K562 (cell line): ENCODE measurements around the gene GNG14. TPM values are rescaled to one million over a fixed set of nuclear protein-coding genes. Genes with fewer than 3 reads are reported as not detected.
"Not testable (repeated sequence)": the region's sequence is repeated elsewhere in the genome, so short reads cannot be mapped to it uniquely, and the experiment has no call there.

Experiments
- ATAC-seq: fragments of 200-7000 bp; cut with Tn5 transposase; 3 replicates; pipeline ENCODE4 v1.9.1; 2020; ENCODE audit warnings: moderate library complexity
- BruUV-seq: library from RNA; stranded (reverse); fragments of 400-500 nt; replicated peaks from 2 replicates; lab custom pipeline; 2021; lab: Mats Ljungman, UMichigan
- CTCF ChIA-PET: fragments of 300-600 bp; formaldehyde crosslinking; extraction: SDS; loops from one replicate; lab custom pipeline; 2021; ENCODE audit warnings: low intra/inter-chr PET ratio; lab: Yijun Ruan, JAX
- POLR2A ChIA-PET: fragments of 300-600, 350-650 bp; sonication (Branson Sonifier 250); formaldehyde crosslinking; extraction: SDS; loops from one replicate; lab custom pipeline; 2021; ENCODE audit warnings: antibody characterized with exemption, inconsistent platforms; lab: Yijun Ruan, JAX
- DNase-seq, 4 experiments: peaks; one replicate each; pipeline versions ENCODE4 v3.0.0 to v3.0.0-alpha.2; 2011 to 2018; ENCODE audit warnings: low spot score in 3 of 4, mixed read lengths in 3 of 4; ENCODE audit errors: extremely low read depth in 1 of 4
- FAIRE-seq: peaks from 2 replicates; lab custom pipeline; 2011; peaks lifted over from hg19 to GRCh38; lab: Jason Lieb, UNC
- H2AFZ ChIP-seq: 2 replicates; pipeline ENCODE4 v1.6.0; 2011; ENCODE audit warnings: low read depth, low read length, control low read depth, inconsistent platforms
- H3K27ac ChIP-seq: fragments of 200-600 bp; 3 replicates; pipeline ENCODE4 v1.8.0; 2011; ENCODE audit warnings: low read depth, mild to moderate bottlenecking, control low read depth, inconsistent platforms, low read length, moderate library complexity, mixed read lengths; ENCODE audit errors: extremely low read depth
- H3K27me3 ChIP-seq, 2 experiments: fragments of 300-600 bp in 1 of 2; 2 replicates in 1 of 2; 3 replicates in 1 of 2; pipeline versions ENCODE4 v1.6.0 to v1.8.0; 2011; ENCODE audit warnings: inconsistent platforms in 2 of 2, low read length in 2 of 2, mild to moderate bottlenecking in 1 of 2, mixed read lengths in 1 of 2, moderate library complexity in 1 of 2; ENCODE audit not compliant: control insufficient read depth in 2 of 2, insufficient read depth in 2 of 2
- H3K36me3 ChIP-seq: fragments of 300-600 bp; 3 replicates; pipeline ENCODE4 v1.8.0; 2011; ENCODE audit warnings: mild to moderate bottlenecking, low read length, inconsistent platforms; ENCODE audit not compliant: control insufficient read depth, insufficient read depth
- H3K4me1 ChIP-seq, 2 experiments: fragments of 200-600 bp in 1 of 2; replicated peaks in 1 of 2; 2 replicates in 1 of 2; 3 replicates in 1 of 2; pipeline versions ENCODE4 v1.5.1 to v1.8.0; 2011; ENCODE audit warnings: inconsistent platforms in 2 of 2, low read length in 2 of 2, mild to moderate bottlenecking in 1 of 2, mixed read lengths in 1 of 2, moderate library complexity in 1 of 2; ENCODE audit not compliant: control insufficient read depth in 2 of 2, insufficient read depth in 2 of 2
- H3K4me2 ChIP-seq: 2 replicates; pipeline ENCODE4 v1.6.1; 2011; ENCODE audit warnings: low read length, control low read depth, inconsistent platforms, mixed read lengths; ENCODE audit not compliant: insufficient read depth
- H3K4me3 ChIP-seq: fragments of 200-600 bp; sonication (generic), shearing (Covaris generic); 2 replicates; pipeline ENCODE4 v1.5.1; 2016; ENCODE audit warnings: control low read depth, inconsistent platforms
- H3K79me2 ChIP-seq: fragments of 200-600 bp; 3 replicates; pipeline ENCODE4 v1.8.0; 2011; ENCODE audit warnings: low read length, inconsistent platforms; ENCODE audit not compliant: control insufficient read depth, insufficient read depth
- H3K9ac ChIP-seq, 2 experiments: 2 replicates each; pipeline versions ENCODE4 v1.6.0 to v1.6.1; 2011; ENCODE audit warnings: low read depth in 2 of 2, low read length in 2 of 2, control low read depth in 1 of 2, inconsistent platforms in 1 of 2, mild to moderate bottlenecking in 1 of 2, mixed read lengths in 1 of 2; ENCODE audit not compliant: insufficient read depth in 1 of 2
- H3K9me1 ChIP-seq: one replicate; pipeline ENCODE4 v1.6.0; 2011; ENCODE audit warnings: inconsistent platforms, mild to moderate bottlenecking, low read length, moderate library complexity; ENCODE audit not compliant: control insufficient read depth, insufficient read depth
- H3K9me3 ChIP-seq: replicated peaks from 2 replicates; pipeline ENCODE4 v1.5.1; 2011; ENCODE audit warnings: low read depth, low read length, inconsistent platforms; ENCODE audit not compliant: control insufficient read depth, insufficient read depth
- H4K20me1 ChIP-seq: replicated peaks from 2 replicates; pipeline ENCODE4 v1.6.1; 2011; ENCODE audit warnings: low read length, inconsistent platforms, mixed read lengths; ENCODE audit not compliant: control insufficient read depth, insufficient read depth
- DACH1 ChIP-seq: fragments of 450-650 bp; IDR thresholded peaks from 2 replicates; pipeline ENCODE4 v1.6.1; 2018; ENCODE audit not compliant: partially characterized antibody
- ETV1 ChIP-seq: fragments of 450-650 bp; conservative IDR thresholded peaks from 2 replicates; pipeline ENCODE4 v1.6.1; 2016; ENCODE audit warnings: missing genetic modification characterization, control low read depth, low read depth, missing compliant biosample characterization
- GABPA ChIP-seq: fragments of 200-800 bp; sonication (Bioruptor generic); conservative IDR thresholded peaks from 2 replicates; pipeline ENCODE4 v1.6.1; 2016; ENCODE audit warnings: low read depth, missing genetic modification characterization, missing compliant biosample characterization
- HDAC1 ChIP-seq, 2 experiments: fragments of 450-650 bp; IDR thresholded peaks; 2 replicates each; pipeline ENCODE4 v1.6.1; 2016 to 2017; ENCODE audit warnings: inconsistent platforms in 1 of 2, mild to moderate bottlenecking in 1 of 2, moderate library complexity in 1 of 2
- KDM1A ChIP-seq, 2 experiments: fragments of 450-650 bp; IDR thresholded peaks; 2 replicates each; pipeline ENCODE4 v1.6.1; 2016; ENCODE audit warnings: mild to moderate bottlenecking in 2 of 2
- L3MBTL2 ChIP-seq: fragments of 450-650 bp; IDR thresholded peaks from 2 replicates; pipeline ENCODE4 v1.6.1; 2016; ENCODE audit warnings: mild to moderate bottlenecking, moderate library complexity
- RCOR1 ChIP-seq, 2 experiments: IDR thresholded peaks; 2 replicates each; pipeline ENCODE4 v1.6.1; 2012; ENCODE audit warnings: low read depth in 2 of 2, low read length in 2 of 2, borderline replicate concordance in 1 of 2, improper control_type of control experiment in 1 of 2
- ZKSCAN8 ChIP-seq: fragments of 200-800 bp; sonication (Bioruptor generic); IDR thresholded peaks from 2 replicates; pipeline ENCODE4 v1.6.1; 2016; ENCODE audit warnings: missing genetic modification characterization, missing compliant biosample characterization
- ZNF121 ChIP-seq: sonication (generic); formaldehyde crosslinking; conservative IDR thresholded peaks from 2 replicates; pipeline ENCODE4 v1.8.0; 2022; ENCODE audit warnings: missing genetic modification reagents
- WGBS: fragments of 100-300 bp; shearing (Covaris generic); methylation state at CpG from one replicate; pipeline ENCODE4 v1.1.6; 2016; ENCODE audit warnings: low coverage, mixed read lengths; ENCODE audit not compliant: insufficient coverage; ENCODE audit errors: missing lambda C conversion rate; 5-methylcytosine and 5-hydroxymethylcytosine counted together
- in situ Hi-C: fragments of 300-500 bp; cut with MboI; formaldehyde crosslinking; loops from 4 replicates; pipeline ENCODE4 v1.15.0; 2018; ENCODE audit warnings: inconsistent platforms, mixed read lengths
- intact Hi-C: fragments of 100-400 bp; cut with micrococcal nuclease; formaldehyde crosslinking; loops from 2 replicates; pipeline ENCODE4 v1.14.2; 2022
- polyA plus RNA-seq, 8 experiments: library from polyadenylated mRNA; depleted of rRNA in 4 of 8; stranded (reverse) in 5 of 8; unstranded in 3 of 8; fragments of >200 nt; fragmentation: Nextera tagmentation in 2 of 8; fragmentation: Illumina TruSeq in 1 of 8; extraction: Ambion mirVana in 2 of 8; extraction: Trizol in 1 of 8; gene quantifications; 2 replicates each; pipeline versions ENCODE4 v1.2.1 to v1.2.3, GENCODE V29; 2011 to 2014; ENCODE audit warnings: inconsistent platforms in 1 of 8, missing spikeins in 1 of 8
- total RNA-seq, 7 experiments: library from RNA; depleted of rRNA in 6 of 7; stranded (reverse); fragments of >200 nt in 6 of 7; fragmentation: Illumina TruSeq in 2 of 7; extraction: Trizol in 2 of 7; gene quantifications; 2 replicates each; pipeline versions ENCODE4 v1.2.1 to v1.2.3, GENCODE V29; 2011 to 2021; ENCODE audit warnings: low replicate concordance in 1 of 7
- TF ChIP-seq, protein P1 (sequence below): fragments of 450-650 bp; formaldehyde crosslinking; IDR thresholded peaks from 2 replicates; pipeline ENCODE4 v1.4.0; 2020; ENCODE audit warnings: mild to moderate bottlenecking, mixed read lengths

The GNG14 gene
- total and polyA plus RNA-seq, 9 of the 15 experiments (the other 6 are each of a cell fraction or from before 2014, with no cell fraction given) = not detected

DNA sequence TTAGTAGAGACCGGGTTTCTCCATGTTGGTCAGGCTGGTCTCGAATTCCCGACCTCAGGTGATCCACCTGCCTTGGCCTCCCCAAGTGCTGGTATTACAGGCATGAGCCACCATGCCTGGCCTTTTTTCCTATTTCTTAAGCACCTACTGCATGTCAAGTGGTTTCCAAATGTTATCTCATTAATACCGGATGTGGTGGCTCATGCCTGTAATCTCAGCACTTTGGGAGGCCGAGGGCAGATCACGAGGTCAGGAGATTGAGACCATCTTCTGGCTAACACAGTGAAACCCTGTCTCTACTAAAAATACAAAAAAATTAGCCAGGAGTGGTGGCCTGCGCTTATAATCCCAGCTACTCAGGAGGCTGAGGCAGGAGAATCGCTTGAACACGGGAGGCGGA, 37.8 kb downstream of the GNG14 start:
- peak in 1 of 4 experiments; percentile 30 for DNase-seq
- WGBS = 62% methylated on average over 10 of the region's 10 CpGs
- H3K4me2 ChIP-seq, H3K27me3 ChIP-seq, H3K9ac ChIP-seq, H3K9me1 ChIP-seq, POLR2A ChIA-PET, BruUV-seq, H3K4me3 ChIP-seq, H2AFZ ChIP-seq, FAIRE-seq, CTCF ChIA-PET, H3K27ac ChIP-seq, intact Hi-C loops, ATAC-seq, H3K9me3 ChIP-seq, in situ Hi-C loops: not testable (repeated sequence)
- peaks cover 11% of the 10 kb centered on the region; the same call in 1 of the 2 replicates for H4K20me1 ChIP-seq
- peaks cover 5 to 29% of the 10 kb centered on the region in 2 experiments; a peak in 3 of 5 replicates for H3K4me1 ChIP-seq
- peaks cover 42% of the 10 kb centered on the region for H3K79me2 ChIP-seq
- peaks cover 32% of the 10 kb centered on the region for H3K36me3 ChIP-seq
- peak; percentile 8 for TF ChIP-seq DACH1
- TF ChIP-seq KDM1A (IDR thresholded peaks at IDR 0.05) = peak; percentile 85 to 91
- peak; percentile 35; the same call in 1 of the 2 replicates for TF ChIP-seq ZKSCAN8 (CRISPR knock-in tag)
- TF ChIP-seq HDAC1 (IDR thresholded peaks at IDR 0.05) = peak in 1 of 2 experiments; percentile 48; a peak in 1 of 4 replicates
- TF ChIP-seq L3MBTL2 = peak; percentile 35; the same call in 1 of the 2 replicates
- peak; percentile 73 for TF ChIP-seq ETV1 (tag)
- TF ChIP-seq ZNF121 (CRISPR knock-in tag) = peak; percentile 30; the same call in 1 of the 2 replicates
- peak in 1 of 2 experiments; percentile 85; a peak in 2 of 4 replicates for TF ChIP-seq RCOR1 (IDR thresholded peaks at IDR 0.05; ENCODE audit: borderline replicate concordance in 1 of 2, low read depth in 2 of 2, low read length in 2 of 2)
- peak; percentile 63 for TF ChIP-seq GABPA (tag)
- TF ChIP-seq, protein P1, sequence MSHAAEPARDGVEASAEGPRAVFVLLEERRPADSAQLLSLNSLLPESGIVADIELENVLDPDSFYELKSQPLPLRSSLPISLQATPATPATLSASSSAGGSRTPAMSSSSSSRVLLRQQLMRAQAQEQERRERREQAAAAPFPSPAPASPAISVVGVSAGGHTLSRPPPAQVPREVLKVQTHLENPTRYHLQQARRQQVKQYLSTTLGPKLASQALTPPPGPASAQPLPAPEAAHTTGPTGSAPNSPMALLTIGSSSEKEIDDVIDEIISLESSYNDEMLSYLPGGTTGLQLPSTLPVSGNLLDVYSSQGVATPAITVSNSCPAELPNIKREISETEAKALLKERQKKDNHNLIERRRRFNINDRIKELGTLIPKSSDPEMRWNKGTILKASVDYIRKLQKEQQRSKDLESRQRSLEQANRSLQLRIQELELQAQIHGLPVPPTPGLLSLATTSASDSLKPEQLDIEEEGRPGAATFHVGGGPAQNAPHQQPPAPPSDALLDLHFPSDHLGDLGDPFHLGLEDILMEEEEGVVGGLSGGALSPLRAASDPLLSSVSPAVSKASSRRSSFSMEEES = peak; percentile 52
